Measurements from ENCODE around the gene MMP24OS. TPM values are rescaled to one million over a fixed set of nuclear protein-coding genes. Genes with fewer than 3 reads are reported as not detected.

The MMP24OS gene
- total and polyA plus RNA-seq, 2 donors (not counting 3 experiments of a cell fraction or from before 2014, with no cell fraction given): 35.1 to 55.6 TPM

GRCh38 chr20:35284267-35284991 lies 6.5 kb upstream of the MMP24OS start, which contains the start of gene EIF6:
Gene EIF6 (minus strand): TSS chr20:35284772. CDS start chr20:35284487, 285 bp downstream.
- POLR2A ChIA-PET: interaction anchor here (0.6 to 1.6 kb wide), 6 partner anchors 9 to 377 kb away, joined by 3 to 5 read pairs (median 4); partner anchors contain the start of genes CEP250 and EDEM2
- Histone ChIP-seq H3K79me2 (ENCODE audit: control insufficient read depth, insufficient read depth, low read length) (peaks cover 33% of the 10 kb centered on the region), H3K4me3 (replicated peaks in 1 of 3; ENCODE audit: insufficient read depth in 1 of 3, low read depth in 1 of 3, low read length in 3 of 3) (peak within 1 kb of the TSS; percentile 82 to 93 (median 89)), H3K36me3 (ENCODE audit: control insufficient read depth in 2 of 2, extremely low read depth in 1 of 2, insufficient read depth in 2 of 2, low read length in 2 of 2) (peaks cover 10 to 13% of the 10 kb centered on the region in 2 experiments), H3K9me1 (replicated peaks; ENCODE audit: control insufficient read depth, extremely low read depth, insufficient read depth, low read length) (no peaks in the 10 kb centered on the region), H3K9me3 (replicated peaks; ENCODE audit: control insufficient read depth, insufficient read depth, low read length) (no peaks in the 10 kb centered on the region), H3K27me3 (ENCODE audit: control insufficient read depth in 2 of 2, insufficient read depth in 2 of 2, low read length in 2 of 2) (no peaks in the 10 kb centered on the region), H3K27ac (ENCODE audit: insufficient read depth, low read depth, low read length) (peak within 1 kb of the TSS; percentile 59), H3K9ac (replicated peaks; ENCODE audit: extremely low read depth, insufficient read depth, low read length) (peak within 1 kb of the TSS; percentile 89), H4K20me1 (replicated peaks; ENCODE audit: control insufficient read depth, extremely low read depth, insufficient read depth, low read length) (no peaks in the 10 kb centered on the region), H3K4me1 (ENCODE audit: control insufficient read depth, extremely low read depth, insufficient read depth, low read length) (peaks cover 12% of the 10 kb centered on the region), H2AFZ (ENCODE audit: low read depth, low read length) (peak within 1 kb of the TSS; percentile 98), H3K4me2 (ENCODE audit: insufficient read depth, low read length) (peak within 1 kb of the TSS; percentile 87)
- intact Hi-C loops (cut with micrococcal nuclease) (loop anchor here (1.0 kb wide), 1 partner anchor 20 kb away; no protein-coding TSS in a partner anchor), dilution Hi-C loops (cut with MboI; ENCODE audit: extremely low pct_ligation_motif_present, low sequenced_read_pairs) (no loop called here)
- DNase-seq (ENCODE audit: low read depth, low spot score) (peak; percentile 77), FAIRE-seq (peak; percentile 92)
- no TSS peak for BruUV-seq (replicated peaks)
- CTCF ChIA-PET: interaction anchor here (0.7 to 1.8 kb wide), 6 partner anchors 12 to 163 kb away, joined by 3 to 11 read pairs (median 9); partner anchors contain the start of gene GDF5
- TF ChIP-seq GATA2 (IDR thresholded peaks at IDR 0.05; ENCODE audit: insufficient read depth, insufficient read length, low read depth, low read length) (no peak), JUN (IDR thresholded peaks at IDR 0.05; ENCODE audit: borderline replicate concordance, insufficient read depth, insufficient read length, low read depth) (no peak), EZH2 (IDR thresholded peaks at IDR 0.05; ENCODE audit: borderline replicate concordance, low read depth, low read length, severe bottlenecking) (no peak), MYC (IDR thresholded peaks at IDR 0.05; ENCODE audit: low read depth, low read length) (no peak), POLR2AphosphoS5 (IDR thresholded peaks at IDR 0.05; ENCODE audit: insufficient read depth, low read depth, low read length) (peak; percentile 78), POLR2A (IDR thresholded peaks at IDR 0.05; ENCODE audit: low read depth, low read length) (peak; percentile 67), FOS (IDR thresholded peaks at IDR 0.05; ENCODE audit: borderline replicate concordance, insufficient read depth, low read length) (no peak)
- TF ChIP-seq, protein P1, sequence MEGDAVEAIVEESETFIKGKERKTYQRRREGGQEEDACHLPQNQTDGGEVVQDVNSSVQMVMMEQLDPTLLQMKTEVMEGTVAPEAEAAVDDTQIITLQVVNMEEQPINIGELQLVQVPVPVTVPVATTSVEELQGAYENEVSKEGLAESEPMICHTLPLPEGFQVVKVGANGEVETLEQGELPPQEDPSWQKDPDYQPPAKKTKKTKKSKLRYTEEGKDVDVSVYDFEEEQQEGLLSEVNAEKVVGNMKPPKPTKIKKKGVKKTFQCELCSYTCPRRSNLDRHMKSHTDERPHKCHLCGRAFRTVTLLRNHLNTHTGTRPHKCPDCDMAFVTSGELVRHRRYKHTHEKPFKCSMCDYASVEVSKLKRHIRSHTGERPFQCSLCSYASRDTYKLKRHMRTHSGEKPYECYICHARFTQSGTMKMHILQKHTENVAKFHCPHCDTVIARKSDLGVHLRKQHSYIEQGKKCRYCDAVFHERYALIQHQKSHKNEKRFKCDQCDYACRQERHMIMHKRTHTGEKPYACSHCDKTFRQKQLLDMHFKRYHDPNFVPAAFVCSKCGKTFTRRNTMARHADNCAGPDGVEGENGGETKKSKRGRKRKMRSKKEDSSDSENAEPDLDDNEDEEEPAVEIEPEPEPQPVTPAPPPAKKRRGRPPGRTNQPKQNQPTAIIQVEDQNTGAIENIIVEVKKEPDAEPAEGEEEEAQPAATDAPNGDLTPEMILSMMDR (IDR thresholded peaks at IDR 0.05; ENCODE audit: extremely low read depth in 1 of 2, insufficient read depth in 1 of 2, low read depth in 1 of 2, low read length in 2 of 2): no peak
- TF ChIP-seq, protein P2, sequence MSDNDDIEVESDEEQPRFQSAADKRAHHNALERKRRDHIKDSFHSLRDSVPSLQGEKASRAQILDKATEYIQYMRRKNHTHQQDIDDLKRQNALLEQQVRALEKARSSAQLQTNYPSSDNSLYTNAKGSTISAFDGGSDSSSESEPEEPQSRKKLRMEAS (IDR thresholded peaks at IDR 0.05; ENCODE audit: insufficient read depth, insufficient read length): peak; percentile 9
